Mesenchymal stem cell (in vitro differentiated cells and primary cell): ENCODE data around the gene ETV6.

Source experiments
- DNase-seq: peaks from one replicate; pipeline ENCODE4 v3.0.0-alpha.2; 2013
- H2AFZ ChIP-seq: one replicate; pipeline ENCODE4 v1.6.1; 2013; ENCODE audit warnings: low read depth, mild to moderate bottlenecking, control low read depth, inconsistent platforms, low read length, moderate library complexity
- H2AK5ac ChIP-seq: 2 replicates; pipeline ENCODE4 v1.6.1; 2013; ENCODE audit warnings: low read length, moderate library complexity, mild to moderate bottlenecking, inconsistent platforms; ENCODE audit not compliant: severe bottlenecking
- H2BK120ac ChIP-seq: one replicate; pipeline ENCODE4 v1.6.1; 2013; ENCODE audit warnings: low read depth, mild to moderate bottlenecking, inconsistent platforms, low read length, moderate library complexity
- H2BK12ac ChIP-seq, 2 experiments: one replicate each; pipeline ENCODE4 v1.6.1; 2013; ENCODE audit warnings: inconsistent platforms in 2 of 2, low read length in 2 of 2, mild to moderate bottlenecking in 2 of 2, moderate library complexity in 2 of 2, control low read depth in 1 of 2
- H2BK15ac ChIP-seq: one replicate; pipeline ENCODE4 v1.6.1; 2013; ENCODE audit warnings: mild to moderate bottlenecking, low read depth, inconsistent platforms; ENCODE audit not compliant: poor library complexity, severe bottlenecking
- H2BK5ac ChIP-seq: 2 replicates; pipeline ENCODE4 v1.6.1; 2013; ENCODE audit warnings: low read depth, mild to moderate bottlenecking, low read length, control low read depth, inconsistent platforms; ENCODE audit not compliant: poor library complexity, severe bottlenecking
- H3K14ac ChIP-seq, 2 experiments: one replicate each; pipeline ENCODE4 v1.6.1; 2013; ENCODE audit warnings: inconsistent platforms in 2 of 2, low read length in 2 of 2, control low read depth in 1 of 2, mild to moderate bottlenecking in 1 of 2, moderate library complexity in 1 of 2
- H3K18ac ChIP-seq, 2 experiments: one replicate each; pipeline ENCODE4 v1.6.1; 2013; ENCODE audit warnings: inconsistent platforms in 2 of 2, low read length in 2 of 2, control low read depth in 1 of 2, low read depth in 1 of 2, mild to moderate bottlenecking in 1 of 2
- H3K23ac ChIP-seq, 2 experiments: one replicate each; pipeline ENCODE4 v1.6.1; 2013; ENCODE audit warnings: inconsistent platforms in 2 of 2, low read length in 2 of 2, mild to moderate bottlenecking in 2 of 2, moderate library complexity in 2 of 2, control low read depth in 1 of 2
- H3K27ac ChIP-seq: 2 replicates; pipeline ENCODE4 v1.5.1; 2013; ENCODE audit warnings: mild to moderate bottlenecking, moderate library complexity, low read length, control low read depth, inconsistent platforms; ENCODE audit not compliant: poor library complexity, severe bottlenecking
- H3K27me3 ChIP-seq, 2 experiments: 2 replicates each; pipeline versions ENCODE4 v1.6.1 to v1.7.0; 2013; ENCODE audit warnings: low read length in 2 of 2, mild to moderate bottlenecking in 2 of 2, moderate library complexity in 2 of 2, control low read depth in 1 of 2, inconsistent platforms in 1 of 2; ENCODE audit not compliant: control insufficient read depth in 1 of 2, insufficient read depth in 1 of 2
- H3K36me3 ChIP-seq, 2 experiments: 2 replicates each; pipeline versions ENCODE4 v1.6.1 to v1.7.0; 2013; ENCODE audit warnings: low read length in 2 of 2, control low read depth in 1 of 2, inconsistent platforms in 1 of 2, low read depth in 1 of 2, mild to moderate bottlenecking in 1 of 2; ENCODE audit not compliant: insufficient read depth in 2 of 2, control insufficient read depth in 1 of 2
- H3K4ac ChIP-seq, 2 experiments: one replicate each; pipeline ENCODE4 v1.6.1; 2013; ENCODE audit warnings: inconsistent platforms in 2 of 2, low read length in 2 of 2, mild to moderate bottlenecking in 2 of 2, moderate library complexity in 2 of 2, control low read depth in 1 of 2, low read depth in 1 of 2
- H3K4me1 ChIP-seq: 2 replicates; pipeline ENCODE4 v1.6.1; 2013; ENCODE audit warnings: low read depth, low read length, control low read depth; ENCODE audit not compliant: control insufficient read depth, insufficient read depth
- H3K4me2 ChIP-seq: 2 replicates; pipeline ENCODE4 v1.6.1; 2013; ENCODE audit warnings: low read length, mild to moderate bottlenecking, inconsistent platforms; ENCODE audit not compliant: poor library complexity, severe bottlenecking
- H3K4me3 ChIP-seq, 2 experiments: 2 replicates each; pipeline versions ENCODE4 v1.5.1 to v1.7.0; 2013; ENCODE audit warnings: low read length in 2 of 2, mild to moderate bottlenecking in 2 of 2, control low read depth in 1 of 2, low read depth in 1 of 2; ENCODE audit not compliant: insufficient read depth in 1 of 2
- H3K79me1 ChIP-seq: replicated peaks from 2 replicates; pipeline ENCODE4 v1.6.1; 2013; ENCODE audit warnings: mild to moderate bottlenecking, control low read depth, low read length, inconsistent platforms; ENCODE audit not compliant: poor library complexity, severe bottlenecking
- H3K9ac ChIP-seq: 2 replicates; pipeline ENCODE4 v1.7.0; 2013; ENCODE audit warnings: mild to moderate bottlenecking, low read length, moderate library complexity
- H3K9me3 ChIP-seq: 2 replicates; pipeline ENCODE4 v1.7.0; 2013; ENCODE audit warnings: mild to moderate bottlenecking, low read length; ENCODE audit not compliant: control insufficient read depth
- H4K8ac ChIP-seq: one replicate; pipeline ENCODE4 v1.6.1; 2013; ENCODE audit warnings: inconsistent platforms, mild to moderate bottlenecking, low read length, moderate library complexity
- H4K91ac ChIP-seq: one replicate; pipeline ENCODE4 v1.6.1; 2013; ENCODE audit warnings: mild to moderate bottlenecking, low read length, inconsistent platforms
- WGBS: methylation state at CpG from one replicate; pipeline ENCODE4 v1.1.7; 2013; ENCODE audit warnings: mixed read lengths; 5-methylcytosine and 5-hydroxymethylcytosine counted together

The ETV6 gene

DNA sequence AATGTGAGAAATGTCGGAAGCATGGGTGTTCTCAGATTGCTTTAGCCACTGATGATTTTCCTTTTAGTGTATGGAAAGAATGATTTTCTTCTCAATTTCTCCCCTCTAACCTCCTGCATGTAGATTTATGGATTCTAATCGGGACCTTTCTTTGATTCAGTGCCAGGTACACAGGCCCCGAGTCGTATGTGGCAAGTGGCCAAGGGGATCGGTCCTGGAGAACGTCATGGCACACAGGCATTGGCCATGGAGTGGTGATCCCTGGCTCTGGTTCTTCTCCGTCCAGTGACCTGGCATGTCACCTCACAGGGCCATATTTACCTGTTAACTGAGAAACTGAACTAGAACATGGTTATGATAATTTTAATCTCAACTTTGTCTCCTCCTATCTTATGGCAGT lies 58.1 kb downstream of the ETV6 start:
- Histone ChIP-seq H3K4me3 (no peak overlapping the region), H3K14ac (no peak overlapping the region), H4K91ac (no peak overlapping the region), H2AK5ac (no peak overlapping the region), H2BK5ac (no peak overlapping the region), H2BK120ac (no peak overlapping the region), H3K4me1 (peaks cover 15% of the 10 kb centered on the region), H3K4me2 (no peak overlapping the region), H3K27ac (no peak overlapping the region), H2AFZ (no peak overlapping the region), H3K79me1 (peaks cover 25% of the 10 kb centered on the region), H4K8ac (peak overlapping the region; percentile 35), H2BK15ac (no peak overlapping the region), H2BK12ac (no peak overlapping the region), H3K27me3 (no peaks in the 10 kb centered on the region), H3K9me3 (no peaks in the 10 kb centered on the region), H3K36me3 (no peaks in the 10 kb centered on the region), H3K23ac (no peak overlapping the region), H3K4ac (no peak overlapping the region), H3K9ac (no peak overlapping the region), H3K18ac (no peak overlapping the region)
- DNase-seq = peak; percentile 8
- 90% methylated on average over 6 of the region's 7 CpGs for WGBS

DNA sequence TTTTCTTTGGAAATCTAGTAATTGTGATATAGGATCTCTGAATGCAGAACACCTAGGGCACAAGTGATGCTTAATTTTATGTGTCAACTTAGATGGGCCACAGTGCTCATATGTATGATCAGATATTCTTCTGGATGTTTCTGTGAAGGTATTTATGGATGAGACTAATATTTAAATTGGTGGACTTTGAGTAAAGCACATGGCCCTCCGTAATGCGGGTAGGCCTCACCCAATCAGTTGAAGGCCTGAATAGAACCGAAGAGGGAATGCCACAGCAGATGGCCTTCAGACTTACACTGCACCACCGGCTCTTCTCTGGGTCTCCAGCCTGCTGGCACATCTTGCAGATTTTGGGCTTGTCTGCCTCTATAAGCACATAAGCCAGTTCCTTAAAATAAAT lies 60.0 kb downstream of the ETV6 start:
- peak overlapping the region; percentile 26 for H2BK15ac ChIP-seq
- no peak overlapping the region for H4K8ac ChIP-seq
- H3K14ac ChIP-seq = no peak overlapping the region
- no peak overlapping the region for H3K4ac ChIP-seq
- H3K9ac ChIP-seq = no peak overlapping the region
- WGBS = 91% methylated on average over 4 of the region's 4 CpGs
- H2BK12ac ChIP-seq = no peak overlapping the region
- no peak overlapping the region for H2BK5ac ChIP-seq
- H3K79me1 ChIP-seq = peaks cover 37% of the 10 kb centered on the region
- H3K23ac ChIP-seq = no peak overlapping the region
- no peak overlapping the region for H3K27ac ChIP-seq
- no peak overlapping the region for H2AFZ ChIP-seq
- H3K27me3 ChIP-seq = no peaks in the 10 kb centered on the region
- H2AK5ac ChIP-seq = no peak overlapping the region
- H2BK120ac ChIP-seq = no peak overlapping the region
- H3K9me3 ChIP-seq = no peaks in the 10 kb centered on the region
- H3K4me1 ChIP-seq = peaks cover 18% of the 10 kb centered on the region
- no peak overlapping the region for H3K4me2 ChIP-seq
- H3K36me3 ChIP-seq = peaks cover 0 to 3% of the 10 kb centered on the region in 2 experiments
- no peak overlapping the region for H4K91ac ChIP-seq
- H3K18ac ChIP-seq = no peak overlapping the region
- no peak for DNase-seq
- H3K4me3 ChIP-seq = no peak overlapping the region

DNA sequence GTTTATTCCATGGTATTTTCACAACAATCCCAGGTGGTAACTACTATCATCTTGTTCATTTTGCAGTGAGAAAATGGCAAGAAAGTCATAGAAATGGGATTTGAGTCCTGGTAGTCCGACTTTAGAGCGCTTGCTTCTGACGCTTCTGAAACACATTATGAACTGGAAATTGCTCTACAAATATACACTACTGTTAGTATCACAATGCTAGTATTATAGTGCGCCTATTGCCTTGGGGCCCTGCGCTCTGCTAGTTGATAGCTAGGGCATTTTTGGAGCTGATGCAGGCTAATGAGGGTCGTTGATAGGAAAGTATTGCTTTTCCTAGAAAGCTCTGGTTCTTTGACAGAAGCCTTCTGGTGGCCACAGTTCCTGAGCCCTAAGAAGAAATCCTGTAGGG lies 61.0 kb downstream of the ETV6 start:
- H3K79me1 ChIP-seq = peaks cover 44% of the 10 kb centered on the region
- H3K27ac ChIP-seq = no peak overlapping the region
- no peak overlapping the region for H2BK12ac ChIP-seq
- no peak overlapping the region for H3K14ac ChIP-seq
- no peak overlapping the region for H3K18ac ChIP-seq
- H2BK5ac ChIP-seq = no peak overlapping the region
- H3K9me3 ChIP-seq = no peaks in the 10 kb centered on the region
- no peak overlapping the region for H2AK5ac ChIP-seq
- WGBS = 91% methylated on average over 3 of the region's 6 CpGs
- H3K4ac ChIP-seq = no peak overlapping the region
- no peak overlapping the region for H4K91ac ChIP-seq
- H2AFZ ChIP-seq = no peak overlapping the region
- no peak overlapping the region for H2BK15ac ChIP-seq
- H3K4me1 ChIP-seq = peaks cover 19% of the 10 kb centered on the region
- no peak for DNase-seq
- peaks cover 0 to 3% of the 10 kb centered on the region in 2 experiments for H3K36me3 ChIP-seq
- no peak overlapping the region for H4K8ac ChIP-seq
- H3K4me3 ChIP-seq = no peak overlapping the region
- H3K27me3 ChIP-seq = no peaks in the 10 kb centered on the region
- H3K23ac ChIP-seq = no peak overlapping the region
- no peak overlapping the region for H2BK120ac ChIP-seq
- no peak overlapping the region for H3K4me2 ChIP-seq
- no peak overlapping the region for H3K9ac ChIP-seq

DNA sequence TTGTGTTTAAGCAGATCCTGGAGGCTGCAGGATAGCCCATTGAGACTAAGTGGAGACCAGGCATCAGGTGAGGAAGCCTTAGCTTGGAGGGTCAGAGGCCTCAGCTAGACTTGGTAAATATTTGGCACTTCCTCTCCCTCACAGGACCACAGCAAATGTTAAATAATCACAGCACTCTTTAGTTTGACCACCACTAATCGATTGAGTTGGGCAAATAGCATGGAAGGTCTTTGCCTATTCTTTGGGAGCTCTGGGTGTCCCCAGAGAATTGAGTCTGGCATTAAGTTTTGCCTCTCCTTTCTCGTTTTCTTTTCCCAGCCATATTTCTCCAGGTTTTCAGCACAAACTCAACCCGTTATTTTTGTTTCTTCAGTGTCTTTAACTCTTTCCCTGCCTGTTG lies 61.4 kb downstream of the ETV6 start:
- H3K4me2 ChIP-seq = no peak overlapping the region
- H3K4me1 ChIP-seq = peaks cover 16% of the 10 kb centered on the region
- WGBS = 58% methylated on average over 2 of the region's 3 CpGs
- no peaks in the 10 kb centered on the region for H3K27me3 ChIP-seq
- no peak overlapping the region for H2BK12ac ChIP-seq
- no peak overlapping the region for H2AK5ac ChIP-seq
- H3K4ac ChIP-seq = no peak overlapping the region
- H2BK5ac ChIP-seq = no peak overlapping the region
- H4K8ac ChIP-seq = no peak overlapping the region
- no peak overlapping the region for H2BK15ac ChIP-seq
- no peak overlapping the region for H3K23ac ChIP-seq
- H2AFZ ChIP-seq = no peak overlapping the region
- H3K9ac ChIP-seq = peak overlapping the region; percentile 77
- H3K79me1 ChIP-seq = peaks cover 45% of the 10 kb centered on the region
- DNase-seq = no peak
- peaks cover 0 to 3% of the 10 kb centered on the region in 2 experiments for H3K36me3 ChIP-seq
- H4K91ac ChIP-seq = no peak overlapping the region
- no peaks in the 10 kb centered on the region for H3K9me3 ChIP-seq
- H2BK120ac ChIP-seq = no peak overlapping the region
- peak overlapping the region in 1 of 2 experiments; percentile 5 for H3K4me3 ChIP-seq
- H3K27ac ChIP-seq = no peak overlapping the region
- no peak overlapping the region for H3K14ac ChIP-seq
- no peak overlapping the region for H3K18ac ChIP-seq
